Lung (tissue), 12 donors: Measurements from ENCODE around the gene CSGALNACT2. TPM values are rescaled to one million over a fixed set of nuclear protein-coding genes. Genes with fewer than 3 reads are reported as not detected.

ENCODE experiments used
- ATAC-seq: fragments of 200-7000 bp; cut with Tn5 transposase; one replicate; pipeline ENCODE4 v1.9.1; 2020; ENCODE audit warnings: moderate number of reproducible peaks; ENCODE audit not compliant: insufficient read depth, low FRiP score
- DNase-seq, 3 donors: peaks; one replicate each; pipeline ENCODE4 v3.0.0-alpha.2; 2013 to 2017
- H3K27ac ChIP-seq, 2 donors: one replicate each; pipeline ENCODE4 v1.5.1; 2013; ENCODE audit warnings: mild to moderate bottlenecking in 2 of 2, moderate library complexity in 2 of 2, control low read depth in 1 of 2, inconsistent platforms in 1 of 2, low read depth in 1 of 2, low read length in 1 of 2
- H3K27me3 ChIP-seq, 3 donors: one replicate each; pipeline ENCODE4 v1.5.1; 2013; ENCODE audit warnings: low read length in 2 of 3; ENCODE audit not compliant: control insufficient read depth in 3 of 3, insufficient read depth in 3 of 3
- H3K36me3 ChIP-seq, 4 donors: one replicate each; pipeline ENCODE4 v1.5.1; 2013; ENCODE audit warnings: low read length in 4 of 4, mild to moderate bottlenecking in 1 of 4, moderate library complexity in 1 of 4; ENCODE audit not compliant: control insufficient read depth in 4 of 4, insufficient read depth in 4 of 4
- H3K4me1 ChIP-seq, 5 donors: one replicate each; pipeline ENCODE4 v1.5.1; 2013; ENCODE audit warnings: low read length in 5 of 5, mild to moderate bottlenecking in 2 of 5, moderate library complexity in 1 of 5; ENCODE audit not compliant: control insufficient read depth in 5 of 5, insufficient read depth in 5 of 5
- H3K4me3 ChIP-seq: one replicate; pipeline ENCODE4 v1.5.1; 2013; ENCODE audit warnings: mild to moderate bottlenecking, control low read depth, moderate library complexity
- H3K9ac ChIP-seq, 2 donors: one replicate each; pipeline ENCODE4 v1.5.1; 2013; ENCODE audit warnings: low read length in 2 of 2, control low read depth in 1 of 2; ENCODE audit not compliant: insufficient read depth in 1 of 2
- H3K9me3 ChIP-seq, 4 donors: one replicate each; pipeline ENCODE4 v1.5.1; 2013; ENCODE audit warnings: low read length in 3 of 4, mild to moderate bottlenecking in 1 of 4, moderate library complexity in 1 of 4; ENCODE audit not compliant: control insufficient read depth in 4 of 4, insufficient read depth in 3 of 4
- WGBS, 2 donors: extraction: QIAGEN DNeasy Blood & Tissue Kit; methylation state at CpG; one replicate each; pipeline ENCODE4 v1.1.7; 2013; 5-methylcytosine and 5-hydroxymethylcytosine counted together
- polyA plus RNA-seq, 2 donors: library from polyadenylated mRNA; stranded (reverse); fragments of 200-250 nt; gene quantifications; one replicate each; pipeline ENCODE4 v1.2.1, GENCODE V29; 2013
- total RNA-seq, 2 donors: library from RNA; depleted of rRNA in 1 of 2; stranded (reverse); fragments of >200 nt in 1 of 2; gene quantifications; one replicate each; pipeline ENCODE4 v1.2.1, GENCODE V29; 2014 to 2021
- TF ChIP-seq, protein P1 (sequence below): IDR thresholded peaks from 2 replicates; pipeline ENCODE4 v1.5.1; 2012; ENCODE audit warnings: mild to moderate bottlenecking; ENCODE audit errors: control extremely low read depth, extremely low read depth
- donor health status: control.
- donor health status: control.
- donor health status: Bipolar disorder and iron deficiency.
- donor health status: healthy.
- donor health status: DM: yes; HTN: yes; CAD: no.

CSGALNACT2 gene
- total and polyA plus RNA-seq, 4 donors = 9.8 to 48.4 (median 33.3) TPM

DNA sequence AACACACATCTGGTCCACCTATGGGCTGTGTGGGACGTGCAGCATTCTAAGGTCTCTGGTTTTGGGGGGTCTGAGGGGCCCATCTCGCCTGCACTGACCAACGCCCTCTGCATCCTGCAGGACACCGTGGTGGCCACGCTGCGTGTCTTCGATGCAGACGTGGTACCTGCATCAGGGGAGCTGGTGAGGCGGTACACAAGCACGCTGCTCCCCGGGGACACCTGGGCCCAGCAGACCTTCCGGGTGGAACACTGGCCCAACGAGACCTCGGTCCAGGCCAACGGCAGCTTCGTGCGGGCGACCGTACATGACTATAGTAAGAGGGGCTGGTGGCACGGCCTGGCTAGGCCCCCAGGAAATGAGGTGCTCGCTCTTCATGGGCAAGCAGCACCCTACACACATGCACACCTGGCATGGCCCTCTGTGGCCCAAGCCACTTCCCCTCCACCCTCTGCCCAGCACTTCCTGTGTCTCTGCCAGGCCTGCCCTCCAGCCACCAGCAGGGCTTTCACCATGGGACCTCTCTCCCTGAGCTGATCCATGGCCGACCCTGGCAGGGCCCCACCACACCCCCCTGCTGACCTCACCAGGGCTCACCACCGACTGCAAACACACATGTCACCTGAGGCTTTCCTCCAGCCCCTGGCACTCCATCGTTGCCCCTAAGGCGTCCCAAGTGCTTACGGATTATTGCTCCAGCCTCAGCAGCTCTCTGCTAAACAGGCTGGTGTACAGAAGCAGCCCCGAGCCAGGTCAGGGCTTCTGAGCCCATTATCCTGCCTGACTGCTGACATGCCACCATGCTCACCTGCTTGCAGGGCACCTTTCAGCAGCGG lies 31.8 kb upstream of the CSGALNACT2 start:
- H3K4me3 ChIP-seq = no peak overlapping the region
- peaks cover 0 to 14% (median 5%) of the 10 kb centered on the region in 5 donors for H3K4me1 ChIP-seq
- no peak overlapping the region for H3K9ac ChIP-seq
- TF ChIP-seq, protein P1, sequence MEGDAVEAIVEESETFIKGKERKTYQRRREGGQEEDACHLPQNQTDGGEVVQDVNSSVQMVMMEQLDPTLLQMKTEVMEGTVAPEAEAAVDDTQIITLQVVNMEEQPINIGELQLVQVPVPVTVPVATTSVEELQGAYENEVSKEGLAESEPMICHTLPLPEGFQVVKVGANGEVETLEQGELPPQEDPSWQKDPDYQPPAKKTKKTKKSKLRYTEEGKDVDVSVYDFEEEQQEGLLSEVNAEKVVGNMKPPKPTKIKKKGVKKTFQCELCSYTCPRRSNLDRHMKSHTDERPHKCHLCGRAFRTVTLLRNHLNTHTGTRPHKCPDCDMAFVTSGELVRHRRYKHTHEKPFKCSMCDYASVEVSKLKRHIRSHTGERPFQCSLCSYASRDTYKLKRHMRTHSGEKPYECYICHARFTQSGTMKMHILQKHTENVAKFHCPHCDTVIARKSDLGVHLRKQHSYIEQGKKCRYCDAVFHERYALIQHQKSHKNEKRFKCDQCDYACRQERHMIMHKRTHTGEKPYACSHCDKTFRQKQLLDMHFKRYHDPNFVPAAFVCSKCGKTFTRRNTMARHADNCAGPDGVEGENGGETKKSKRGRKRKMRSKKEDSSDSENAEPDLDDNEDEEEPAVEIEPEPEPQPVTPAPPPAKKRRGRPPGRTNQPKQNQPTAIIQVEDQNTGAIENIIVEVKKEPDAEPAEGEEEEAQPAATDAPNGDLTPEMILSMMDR = no peak
- peaks cover 0 to 18% (median 2%) of the 10 kb centered on the region in 3 donors for H3K27me3 ChIP-seq
- H3K27ac ChIP-seq = no peak overlapping the region
- no peak for DNase-seq
- 85% methylated on average over 28 of the region's 28 CpGs for WGBS, 2 donors
- ATAC-seq = no peak
- no peaks in the 10 kb centered on the region for H3K36me3 ChIP-seq
- H3K9me3 ChIP-seq = no peaks in the 10 kb centered on the region

DNA sequence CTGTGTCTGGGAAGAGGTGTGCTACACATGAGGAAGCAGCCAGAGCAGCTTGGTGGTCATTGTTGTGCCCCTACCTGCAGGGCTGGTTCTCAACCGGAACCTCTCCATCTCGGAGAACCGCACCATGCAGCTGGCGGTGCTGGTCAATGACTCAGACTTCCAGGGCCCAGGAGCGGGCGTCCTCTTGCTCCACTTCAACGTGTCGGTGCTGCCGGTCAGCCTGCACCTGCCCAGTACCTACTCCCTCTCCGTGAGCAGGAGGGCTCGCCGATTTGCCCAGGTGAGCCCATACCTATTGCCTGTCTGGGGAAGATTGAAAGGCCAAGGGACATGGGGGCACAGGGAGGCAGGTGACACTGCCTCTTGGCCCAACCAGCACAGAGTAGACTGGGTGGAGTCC lies 29.3 kb upstream of the CSGALNACT2 start:
- WGBS, 2 donors = 93 to 97% methylated on average over 12 of the region's 12 CpGs
- peaks cover 0 to 9% (median 2%) of the 10 kb centered on the region in 3 donors for H3K27me3 ChIP-seq
- H3K9ac ChIP-seq = no peak overlapping the region
- H3K9me3 ChIP-seq = no peaks in the 10 kb centered on the region
- DNase-seq (no peak), ATAC-seq (no peak)
- H3K36me3 ChIP-seq = no peaks in the 10 kb centered on the region
- H3K27ac ChIP-seq = no peak overlapping the region
- TF ChIP-seq, protein P1 = no peak
- no peak overlapping the region for H3K4me3 ChIP-seq
- H3K4me1 ChIP-seq = peaks cover 0 to 14% (median 5%) of the 10 kb centered on the region in 5 donors

DNA sequence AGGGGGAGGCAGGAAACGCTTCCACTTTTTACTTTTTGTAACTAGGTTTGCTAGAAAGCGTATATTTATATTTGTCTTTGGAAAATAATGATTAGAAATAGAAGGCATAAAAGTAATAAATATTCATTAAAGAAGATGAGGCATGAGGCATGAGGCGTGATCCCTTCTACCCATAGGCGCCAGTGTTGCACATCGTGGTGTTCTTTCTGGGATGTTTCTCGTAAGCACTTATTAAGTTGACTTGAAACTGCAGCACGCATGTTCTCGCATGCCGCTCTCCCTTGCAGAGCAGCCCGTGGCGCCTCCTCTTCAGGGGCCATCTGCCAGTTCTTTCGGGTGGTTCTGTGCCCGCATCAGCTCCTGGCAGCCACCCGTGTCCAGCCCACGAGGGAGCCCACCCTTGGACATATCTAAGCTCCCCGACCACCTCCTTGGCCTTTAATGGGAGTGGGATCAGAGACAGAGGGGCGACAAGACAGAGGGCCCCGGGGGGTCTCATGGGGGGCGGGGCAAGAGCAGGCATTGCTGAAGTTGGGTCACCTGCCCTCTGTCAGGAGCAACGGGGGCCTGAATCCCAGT lies 28.5 kb upstream of the CSGALNACT2 start:
- 84 to 87% methylated on average over 20 of the region's 20 CpGs for WGBS, 2 donors
- Histone ChIP-seq H3K27ac (no peak overlapping the region), H3K9ac (no peak overlapping the region), H3K4me1 (peaks cover 0 to 14% (median 5%) of the 10 kb centered on the region in 5 donors), H3K4me3 (no peak overlapping the region), H3K9me3 (no peaks in the 10 kb centered on the region), H3K27me3 (peaks cover 0 to 3% (median 0%) of the 10 kb centered on the region in 3 donors), H3K36me3 (no peaks in the 10 kb centered on the region)
- TF ChIP-seq, protein P1 = no peak
- DNase-seq (no peak), ATAC-seq (no peak)
